AG09319 (cell line): ENCODE data around the gene KLHL6.

Experiments used
- DNase-seq: peaks from one replicate; pipeline ENCODE4 v3.0.0-alpha.2; 2010; ENCODE audit warnings: low read depth; ENCODE audit errors: extremely low read depth
- TF ChIP-seq, protein P1 (sequence below): IDR thresholded peaks from 2 replicates; pipeline ENCODE4 v1.5.1; 2011; ENCODE audit warnings: low read depth, mild to moderate bottlenecking, inconsistent platforms, low read length, moderate library complexity

Gene KLHL6

DNA sequence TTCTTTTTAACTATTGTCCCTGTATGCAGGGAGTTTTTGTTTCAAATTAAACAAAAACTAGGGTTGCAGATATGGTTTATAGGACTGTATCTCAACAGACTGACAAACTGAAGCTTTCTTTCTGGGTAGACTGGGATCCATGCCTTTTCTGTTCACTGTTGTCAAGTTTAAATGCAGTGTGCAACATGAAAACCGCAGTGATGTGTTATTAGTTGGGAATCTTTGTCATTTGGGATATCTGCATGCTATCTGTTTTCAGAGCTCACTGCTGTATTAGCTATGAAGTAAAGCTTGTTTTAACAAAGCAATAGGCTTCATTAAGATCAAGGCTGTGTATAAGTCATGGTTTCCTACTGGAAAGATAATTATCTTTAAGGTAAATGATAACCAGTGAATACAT is 105.7 kb downstream of the KLHL6 start:
- no peak for DNase-seq

DNA sequence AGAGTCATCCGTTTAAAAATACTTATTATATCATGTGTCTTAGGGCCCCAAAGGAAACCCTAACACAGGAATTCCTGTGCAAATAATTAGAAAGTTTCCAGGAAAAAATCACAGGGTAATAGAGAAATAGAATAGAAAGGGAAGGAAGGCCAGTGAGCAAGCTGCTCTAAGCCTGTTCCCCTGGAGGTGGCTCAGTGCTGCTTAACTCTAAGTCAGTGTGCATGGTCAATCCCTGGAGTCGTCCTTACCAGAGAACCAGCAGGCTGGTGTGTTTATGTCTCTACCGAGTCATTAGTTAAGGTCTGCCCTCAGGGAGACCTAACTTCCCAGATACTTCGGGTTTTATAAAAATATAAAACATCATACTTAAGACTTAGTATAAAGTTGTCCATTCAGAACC is 106.1 kb downstream of the KLHL6 start:
- TF ChIP-seq, protein P1, sequence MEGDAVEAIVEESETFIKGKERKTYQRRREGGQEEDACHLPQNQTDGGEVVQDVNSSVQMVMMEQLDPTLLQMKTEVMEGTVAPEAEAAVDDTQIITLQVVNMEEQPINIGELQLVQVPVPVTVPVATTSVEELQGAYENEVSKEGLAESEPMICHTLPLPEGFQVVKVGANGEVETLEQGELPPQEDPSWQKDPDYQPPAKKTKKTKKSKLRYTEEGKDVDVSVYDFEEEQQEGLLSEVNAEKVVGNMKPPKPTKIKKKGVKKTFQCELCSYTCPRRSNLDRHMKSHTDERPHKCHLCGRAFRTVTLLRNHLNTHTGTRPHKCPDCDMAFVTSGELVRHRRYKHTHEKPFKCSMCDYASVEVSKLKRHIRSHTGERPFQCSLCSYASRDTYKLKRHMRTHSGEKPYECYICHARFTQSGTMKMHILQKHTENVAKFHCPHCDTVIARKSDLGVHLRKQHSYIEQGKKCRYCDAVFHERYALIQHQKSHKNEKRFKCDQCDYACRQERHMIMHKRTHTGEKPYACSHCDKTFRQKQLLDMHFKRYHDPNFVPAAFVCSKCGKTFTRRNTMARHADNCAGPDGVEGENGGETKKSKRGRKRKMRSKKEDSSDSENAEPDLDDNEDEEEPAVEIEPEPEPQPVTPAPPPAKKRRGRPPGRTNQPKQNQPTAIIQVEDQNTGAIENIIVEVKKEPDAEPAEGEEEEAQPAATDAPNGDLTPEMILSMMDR: no peak
- no peak for DNase-seq

More for the DNA sequence above, 105.7 kb downstream of the KLHL6 start:
- TF ChIP-seq, protein P1: no peak

DNA sequence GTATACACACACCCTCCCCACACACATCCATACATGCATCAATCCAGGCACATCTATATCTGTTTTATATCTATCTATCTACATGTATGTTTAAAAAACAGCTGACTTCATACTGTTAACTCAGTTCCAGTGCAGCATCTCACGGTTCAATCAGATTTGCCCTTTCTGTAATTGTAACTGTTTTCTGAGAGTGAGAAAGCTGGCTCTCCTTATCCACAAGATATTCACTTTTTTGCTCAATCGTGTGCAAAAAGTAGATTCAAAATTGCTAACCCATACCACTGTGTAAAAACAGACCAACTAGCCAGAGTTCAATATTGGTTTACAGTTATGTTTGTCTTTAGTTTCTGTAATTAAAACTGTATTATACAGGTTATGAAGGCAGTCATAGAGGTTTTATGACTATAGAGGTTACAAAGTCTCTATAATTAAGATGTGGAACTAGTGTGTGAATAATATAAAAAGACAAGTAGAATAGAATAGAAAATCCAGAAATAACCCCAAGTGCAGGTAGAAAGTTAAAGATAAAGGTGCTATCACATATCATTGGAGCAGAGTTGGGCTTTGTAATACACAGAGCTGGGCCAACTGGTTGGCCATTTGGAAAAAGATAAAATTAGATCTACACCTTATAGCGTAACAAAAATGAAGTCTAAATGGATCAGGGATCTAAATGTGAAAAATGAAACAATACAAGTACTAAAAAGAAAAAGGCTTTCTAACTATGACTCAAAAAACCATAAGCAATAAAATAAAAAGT is 107.0 kb downstream of the KLHL6 start:
- DNase-seq: no peak
- TF ChIP-seq, protein P1: no peak

DNA sequence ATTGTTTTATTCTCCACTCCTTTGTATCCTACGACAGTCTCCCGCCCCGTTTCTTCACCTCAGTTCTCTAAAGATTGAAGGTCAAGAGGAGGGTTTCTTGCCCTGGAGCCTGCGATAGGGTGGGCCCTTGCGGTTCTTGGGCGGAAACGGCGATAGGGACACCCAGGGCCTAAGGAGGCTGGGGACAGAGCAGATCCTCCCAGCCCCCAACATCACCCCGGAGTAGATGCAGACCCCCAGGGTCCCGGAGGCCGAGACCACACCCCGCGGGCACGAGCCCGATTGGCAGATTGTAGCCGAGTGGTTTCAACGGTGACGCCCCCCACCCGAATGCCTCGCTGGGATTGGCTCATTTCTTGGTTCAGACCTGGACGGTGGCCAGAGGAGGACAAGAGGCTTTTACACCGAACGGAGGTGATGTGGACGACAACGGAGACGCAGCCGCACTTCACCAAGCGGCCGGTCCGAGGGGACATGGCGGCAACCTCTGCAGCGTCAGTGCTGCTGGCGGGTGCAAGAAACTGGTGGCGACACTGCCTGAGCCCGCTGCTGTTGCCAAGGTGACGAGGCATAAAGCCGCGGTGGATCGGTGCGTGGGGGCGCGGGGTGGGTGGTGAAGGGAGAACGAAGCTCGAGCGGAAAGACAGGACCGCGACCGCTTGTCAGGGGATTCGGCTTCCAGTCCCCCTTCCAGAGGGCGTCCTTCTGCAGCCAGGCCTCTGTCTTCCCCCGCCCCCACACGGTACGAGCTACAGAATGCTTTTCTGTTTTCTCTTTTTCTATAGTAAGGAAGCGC is 108.1 kb downstream of the KLHL6 start:
- TF ChIP-seq, protein P1: no peak
- DNase-seq: peak; percentile 20

DNA sequence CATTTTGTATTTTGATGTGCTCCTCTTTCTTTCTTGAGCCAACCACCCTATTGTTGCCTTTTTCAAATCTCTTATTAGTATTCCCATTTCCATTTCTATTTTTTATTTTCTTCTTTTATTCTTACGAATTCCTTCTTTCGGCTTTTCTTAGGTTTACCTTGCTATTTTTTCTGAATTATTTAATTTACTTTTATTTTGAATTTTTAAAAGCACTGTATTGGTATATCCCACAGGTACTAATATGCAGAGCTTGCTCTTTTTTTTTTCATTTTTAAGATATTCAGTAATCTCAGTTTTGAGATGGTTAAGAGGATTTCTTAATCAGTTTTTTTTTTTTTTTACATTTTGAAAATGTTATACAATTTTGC is 108.7 kb downstream of the KLHL6 start:
- TF ChIP-seq, protein P1: no peak
- DNase-seq: no peak

DNA sequence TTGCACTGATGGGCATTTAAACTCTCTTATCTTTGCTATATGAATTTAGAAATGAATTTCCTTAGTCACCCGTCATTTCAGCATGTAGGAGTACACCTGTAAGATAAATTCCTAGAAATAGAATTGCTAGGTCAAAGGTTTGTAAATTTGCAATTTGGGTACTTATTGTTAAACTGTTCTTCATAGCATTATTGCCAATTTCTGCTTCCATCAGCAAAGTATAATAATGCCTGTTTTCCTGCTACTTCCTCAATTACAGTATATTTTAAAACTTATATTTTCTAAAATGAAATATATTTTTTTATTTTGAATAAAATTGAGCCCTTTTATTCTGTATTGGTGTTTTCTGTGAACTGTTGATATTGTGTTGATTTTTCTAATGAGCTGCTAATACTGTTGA is 110.8 kb downstream of the KLHL6 start:
- no peak for DNase-seq
- TF ChIP-seq, protein P1: no peak
